Natural killer cell (primary cell): ENCODE results near the gene LZTR1. TPM values are rescaled to one million over a fixed set of nuclear protein-coding genes. Genes with fewer than 3 reads are reported as not detected.

Source experiments
- ATAC-seq, 3 donors: fragments of 150-1000 bp in 2 of 3; fragments of 200-7000 bp in 1 of 3; cut with Tn5 transposase; 1 replicate in 1 of 3; 2 replicates in 2 of 3; pipeline ENCODE4 v1.10.0; 2021; ENCODE audit warnings: mild to moderate bottlenecking in 2 of 3, moderate library complexity in 2 of 3
- DNase-seq, 2 donors: peaks; one replicate each; pipeline versions ENCODE4 v3.0.0 to v3.0.0-alpha.2; 2013 to 2021; ENCODE audit warnings: mixed read lengths in 1 of 2
- H3K27ac ChIP-seq: one replicate; pipeline ENCODE4 v1.5.1; 2013; ENCODE audit warnings: mild to moderate bottlenecking, low read length
- H3K27me3 ChIP-seq: one replicate; pipeline ENCODE4 v1.6.1; 2013; ENCODE audit warnings: low read length; ENCODE audit not compliant: control insufficient read depth, insufficient read depth
- H3K36me3 ChIP-seq: one replicate; pipeline ENCODE4 v1.6.1; 2013; ENCODE audit warnings: low read length; ENCODE audit not compliant: control insufficient read depth, insufficient read depth
- H3K4me1 ChIP-seq: one replicate; pipeline ENCODE4 v1.6.1; 2013; ENCODE audit warnings: low read length; ENCODE audit not compliant: control insufficient read depth, insufficient read depth
- H3K4me3 ChIP-seq: one replicate; pipeline ENCODE4 v1.5.1; 2013; ENCODE audit warnings: low read length
- H3K9me3 ChIP-seq: one replicate; pipeline ENCODE4 v1.6.1; 2013; ENCODE audit warnings: low read length; ENCODE audit not compliant: control insufficient read depth, insufficient read depth
- H3K27ac Mint-ChIP-seq, 2 donors: one replicate each; pipeline ENCODE4 v1.8.0; 2022; ENCODE audit warnings: mild to moderate bottlenecking in 2 of 2, mixed read lengths in 2 of 2, moderate library complexity in 1 of 2
- H3K27me3 Mint-ChIP-seq, 2 donors: one replicate each; pipeline ENCODE4 v1.8.0; 2022; ENCODE audit warnings: low read depth in 2 of 2, mixed read lengths in 2 of 2
- H3K36me3 Mint-ChIP-seq: one replicate; pipeline ENCODE4 v1.8.0; 2022; ENCODE audit warnings: mixed read lengths
- H3K4me1 Mint-ChIP-seq, 2 donors: one replicate each; pipeline ENCODE4 v1.8.0; 2022; ENCODE audit warnings: mixed read lengths in 2 of 2
- H3K4me3 Mint-ChIP-seq: one replicate; pipeline ENCODE4 v1.8.0; 2022; ENCODE audit warnings: mild to moderate bottlenecking, moderate library complexity, mixed read lengths
- H3K9me3 Mint-ChIP-seq, 2 donors: one replicate each; pipeline ENCODE4 v1.8.0; 2022; ENCODE audit warnings: mixed read lengths in 2 of 2
- WGBS: methylation state at CpG from one replicate; pipeline ENCODE4 v1.1.7; 2013; ENCODE audit warnings: missing lambda C conversion rate; ENCODE audit not compliant: insufficient coverage; 5-methylcytosine and 5-hydroxymethylcytosine counted together
- intact Hi-C: fragments of 100-400 bp; cut with micrococcal nuclease; formaldehyde crosslinking; loops from one replicate; pipeline ENCODE4 v1.14.2; 2022
- total RNA-seq, 4 donors: library from RNA; stranded (reverse); fragments of 120-200 nt in 1 of 4; gene quantifications; one replicate each; pipeline versions ENCODE4 v1.2.3 to v1.2.4, GENCODE V29; 2013 to 2022
- TF ChIP-seq, protein P1 (sequence below): fragments of 200-600 bp; IDR thresholded peaks from one replicate; pipeline ENCODE4 v1.8.0; 2022; ENCODE audit warnings: antibody characterized with exemption

The LZTR1 gene
- total RNA-seq, 3 donors from 2014 or later (not counting 1 experiment from before 2014, with no cell fraction given), result 71.9 to 85.0 (median 82.0) TPM

- Mint-ChIP-seq H3K27ac (no peak overlapping the region), H3K4me1 (peaks cover 6 to 10% of the 10 kb centered on the region in 2 donors), H3K27me3 (no peaks in the 10 kb centered on the region), H3K4me3 (no peak overlapping the region), H3K9me3 (no peaks in the 10 kb centered on the region), H3K36me3 (no peaks in the 10 kb centered on the region)
- no peak for DNase-seq
- TF ChIP-seq, protein P1, sequence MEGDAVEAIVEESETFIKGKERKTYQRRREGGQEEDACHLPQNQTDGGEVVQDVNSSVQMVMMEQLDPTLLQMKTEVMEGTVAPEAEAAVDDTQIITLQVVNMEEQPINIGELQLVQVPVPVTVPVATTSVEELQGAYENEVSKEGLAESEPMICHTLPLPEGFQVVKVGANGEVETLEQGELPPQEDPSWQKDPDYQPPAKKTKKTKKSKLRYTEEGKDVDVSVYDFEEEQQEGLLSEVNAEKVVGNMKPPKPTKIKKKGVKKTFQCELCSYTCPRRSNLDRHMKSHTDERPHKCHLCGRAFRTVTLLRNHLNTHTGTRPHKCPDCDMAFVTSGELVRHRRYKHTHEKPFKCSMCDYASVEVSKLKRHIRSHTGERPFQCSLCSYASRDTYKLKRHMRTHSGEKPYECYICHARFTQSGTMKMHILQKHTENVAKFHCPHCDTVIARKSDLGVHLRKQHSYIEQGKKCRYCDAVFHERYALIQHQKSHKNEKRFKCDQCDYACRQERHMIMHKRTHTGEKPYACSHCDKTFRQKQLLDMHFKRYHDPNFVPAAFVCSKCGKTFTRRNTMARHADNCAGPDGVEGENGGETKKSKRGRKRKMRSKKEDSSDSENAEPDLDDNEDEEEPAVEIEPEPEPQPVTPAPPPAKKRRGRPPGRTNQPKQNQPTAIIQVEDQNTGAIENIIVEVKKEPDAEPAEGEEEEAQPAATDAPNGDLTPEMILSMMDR, result no peak
- intact Hi-C loops, result no loop called here
- 82% methylated on average over 8 of the region's 10 CpGs for WGBS
- ATAC-seq, result no peak
- no peak overlapping the region for H3K4me3 ChIP-seq
- H3K27me3 ChIP-seq, result no peaks in the 10 kb centered on the region
- H3K9me3 ChIP-seq, result no peaks in the 10 kb centered on the region
- peaks cover 10% of the 10 kb centered on the region for H3K4me1 ChIP-seq
- no peak overlapping the region for H3K27ac ChIP-seq
- no peaks in the 10 kb centered on the region for H3K36me3 ChIP-seq
These were observed 40.4 kb downstream of the LZTR1 start for GRCh38 chr22:21022507-21022906.

DNA sequence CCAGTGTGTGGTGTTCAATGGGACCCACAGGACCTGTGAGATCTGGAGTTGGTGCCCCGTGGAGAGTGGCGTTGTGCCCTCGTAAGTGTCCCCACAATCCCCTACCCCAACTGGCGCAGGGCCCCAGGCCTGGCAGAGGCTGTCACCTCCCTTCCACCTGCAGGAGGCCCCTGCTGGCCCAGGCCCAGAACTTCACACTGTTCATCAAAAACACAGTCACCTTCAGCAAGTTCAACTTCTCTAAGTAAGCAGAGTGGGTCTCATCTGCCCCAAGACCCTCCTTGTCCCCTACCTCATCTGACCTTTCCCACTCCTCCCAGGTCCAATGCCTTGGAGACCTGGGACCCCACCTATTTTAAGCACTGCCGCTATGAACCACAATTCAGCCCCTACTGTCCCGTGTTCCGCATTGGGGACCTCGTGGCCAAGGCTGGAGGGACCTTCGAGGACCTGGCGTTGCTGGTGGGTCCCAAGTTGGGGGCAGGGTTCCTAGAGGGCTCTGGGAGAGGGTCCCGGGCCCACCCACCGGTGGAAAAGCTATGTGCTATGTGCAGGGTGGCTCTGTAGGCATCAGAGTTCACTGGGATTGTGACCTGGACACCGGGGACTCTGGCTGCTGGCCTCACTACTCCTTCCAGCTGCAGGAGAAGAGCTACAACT, 41.0 kb downstream of the LZTR1 start:
- Mint-ChIP-seq H3K4me3 (no peak overlapping the region), H3K9me3 (no peaks in the 10 kb centered on the region), H3K27ac (no peak overlapping the region), H3K4me1 (peaks cover 6 to 10% of the 10 kb centered on the region in 2 donors), H3K27me3 (no peaks in the 10 kb centered on the region), H3K36me3 (no peaks in the 10 kb centered on the region)
- DNase-seq (no peak), ATAC-seq (no peak)
- intact Hi-C loops, result no loop called here
- Histone ChIP-seq H3K9me3 (no peaks in the 10 kb centered on the region), H3K27me3 (no peaks in the 10 kb centered on the region), H3K4me1 (peaks cover 10% of the 10 kb centered on the region), H3K27ac (no peak overlapping the region), H3K36me3 (no peaks in the 10 kb centered on the region), H3K4me3 (no peak overlapping the region)
- TF ChIP-seq, protein P1, result no peak
- 83% methylated on average over 13 of the region's 13 CpGs for WGBS

DNA sequence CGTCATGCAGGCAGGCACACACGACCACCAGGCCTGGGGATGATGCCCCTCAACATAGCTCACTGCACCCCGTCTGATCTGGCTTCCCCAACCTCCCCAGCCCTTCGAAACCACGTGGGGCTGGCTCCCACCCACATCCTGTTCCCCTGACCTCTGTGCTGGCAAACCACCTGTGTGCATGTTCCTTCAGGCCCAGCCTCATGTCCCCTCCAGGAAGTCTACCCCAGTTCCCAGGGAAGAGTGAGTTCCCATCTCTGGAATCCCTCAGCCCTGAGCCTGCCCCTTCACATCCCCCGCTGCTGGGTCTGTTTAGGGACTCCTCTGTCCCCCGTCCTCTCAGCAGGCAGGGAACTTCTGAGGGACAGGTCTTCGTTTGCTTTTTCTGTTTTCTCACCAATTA, 43.2 kb downstream of the LZTR1 start:
- no peaks in the 10 kb centered on the region for H3K9me3 Mint-ChIP-seq
- Histone ChIP-seq H3K36me3 (no peaks in the 10 kb centered on the region), H3K27ac (no peak overlapping the region), H3K9me3 (no peaks in the 10 kb centered on the region), H3K4me1 (peaks cover 10% of the 10 kb centered on the region), H3K4me3 (no peak overlapping the region), H3K27me3 (no peaks in the 10 kb centered on the region)
- TF ChIP-seq, protein P1, result no peak
- ATAC-seq (peak in 1 of 3 donors; percentile 48), DNase-seq (peak in 1 of 2 donors; percentile 31)
- WGBS, result 40% methylated on average over 8 of the region's 8 CpGs
- intact Hi-C loops, result no loop called here
- H3K36me3 Mint-ChIP-seq, result no peaks in the 10 kb centered on the region
- no peak overlapping the region for H3K4me3 Mint-ChIP-seq
- H3K27ac Mint-ChIP-seq, result peak overlapping the region in 1 of 2 donors; percentile 42
- peaks cover 6 to 10% of the 10 kb centered on the region in 2 donors for H3K4me1 Mint-ChIP-seq
- H3K27me3 Mint-ChIP-seq, result peaks cover 0 to 3% of the 10 kb centered on the region in 2 donors
